ENCODE data around the gene LRRN1. TPM values are rescaled to one million over a fixed set of nuclear protein-coding genes. Genes with fewer than 3 reads are reported as not detected.
A peak's percentile ranks its signal among the peaks of the same experiment; 100 is the strongest.

LRRN1 gene
- polyA plus RNA-seq (2013, experiment 1 of 2), result 78.3 TPM
- polyA plus RNA-seq (2013, experiment 2 of 2), result 72.2 TPM

DNA sequence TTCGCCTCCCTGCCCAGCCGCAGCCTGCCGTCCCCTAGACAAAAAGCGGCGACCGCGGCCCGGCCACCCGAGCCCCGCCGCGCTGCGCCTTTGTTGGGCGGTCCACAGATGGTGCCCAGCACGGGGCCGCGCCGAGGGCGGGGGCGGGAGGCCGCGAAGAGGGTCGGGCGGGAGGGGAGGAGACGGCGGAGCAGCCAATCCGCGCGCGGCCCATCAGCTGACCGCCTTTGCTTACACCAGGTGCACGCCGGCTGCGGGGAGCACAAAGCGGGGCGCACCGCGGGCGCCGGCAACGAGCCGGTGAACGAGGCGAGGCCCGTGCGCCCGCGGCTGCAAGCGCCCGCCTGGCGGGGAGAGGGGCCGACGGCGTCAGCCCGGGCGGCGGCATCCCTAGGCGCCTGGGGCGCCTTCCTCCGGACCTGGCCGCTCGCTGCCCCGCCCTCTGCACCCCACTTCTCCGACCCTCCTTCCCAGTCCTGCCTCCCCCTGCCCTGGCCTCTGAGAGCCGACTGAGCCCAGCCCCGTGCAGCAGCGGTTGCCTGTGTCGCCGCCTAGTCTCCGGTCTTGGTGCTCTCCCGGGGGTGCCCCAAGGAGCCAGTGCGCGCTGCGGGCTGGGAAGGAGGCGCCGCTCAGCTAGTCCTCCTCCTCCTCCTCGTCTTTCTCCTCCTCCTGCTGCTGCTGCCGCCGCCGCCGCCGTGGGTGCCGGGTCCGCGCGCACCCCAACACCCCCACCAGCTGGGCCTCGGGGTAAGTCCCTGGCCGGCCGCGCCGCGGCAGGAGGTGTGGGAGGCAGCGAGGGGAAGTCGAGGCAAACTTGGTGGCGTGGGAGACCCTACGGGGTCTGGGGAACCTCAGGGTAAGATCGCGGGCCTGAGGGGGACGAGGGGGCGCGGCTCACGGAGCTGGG lies at the start of gene LRRN1:
TSS of gene LRRN1 (plus strand) at position 259 of the 907 bp plus-strand sequence. CDS start 45,211 bp downstream, outside the sequence.
- H3K36me3 ChIP-seq (ENCODE audit: control insufficient read depth, insufficient read depth, low read length), result peaks cover 5% of the 10 kb centered on the region
- 0 to 1% methylated on average over 66 to 68 of the region's 102 CpGs for WGBS, 2 experiments (ENCODE audit: insufficient coverage in 2 of 2)
- peak within 1 kb of the TSS; percentile 85 for H3K27ac ChIP-seq (ENCODE audit: low read depth, low read length, severe bottlenecking)
- no peaks in the 10 kb centered on the region for H3K9me3 ChIP-seq (ENCODE audit: control insufficient read depth, low read length)
- peak within 1 kb of the TSS; percentile 83 for H3K4me3 ChIP-seq (ENCODE audit: extremely low read depth, insufficient read depth, low read length, poor library complexity, severe bottlenecking)
- H3K4me1 ChIP-seq (ENCODE audit: control insufficient read depth, insufficient read depth, low read length, poor library complexity, severe bottlenecking), result no peaks in the 10 kb centered on the region

DNA sequence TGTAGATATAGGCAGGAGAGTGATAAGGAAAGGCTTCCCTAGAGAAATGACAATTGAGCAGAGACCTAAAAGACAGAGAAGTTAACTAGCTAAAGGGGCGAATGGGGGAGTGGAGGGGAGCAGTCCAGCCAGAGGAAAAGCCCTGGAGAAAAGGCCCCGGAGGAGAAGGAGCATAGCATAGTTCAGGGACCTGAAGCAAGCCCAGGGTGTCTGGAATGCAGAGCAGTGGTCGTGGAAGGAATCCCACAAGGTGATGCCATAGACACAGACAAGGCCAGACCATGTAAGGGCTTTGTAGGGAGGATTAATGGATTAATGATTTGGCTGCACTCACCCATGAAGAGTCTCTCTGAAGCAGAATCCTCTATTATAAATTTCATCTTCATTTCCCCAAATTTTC lies 45.8 kb upstream of the LRRN1 start:
- Histone ChIP-seq H3K4me3 (ENCODE audit: extremely low read depth, insufficient read depth, low read length, poor library complexity, severe bottlenecking) (no peak overlapping the region), H3K27ac (ENCODE audit: low read depth, low read length, severe bottlenecking) (no peak overlapping the region), H3K9me3 (ENCODE audit: control insufficient read depth, low read length) (no peaks in the 10 kb centered on the region), H3K36me3 (ENCODE audit: control insufficient read depth, insufficient read depth, low read length) (no peaks in the 10 kb centered on the region), H3K4me1 (ENCODE audit: control insufficient read depth, insufficient read depth, low read length, poor library complexity, severe bottlenecking) (no peaks in the 10 kb centered on the region)
- 65 to 72% methylated on average over 2 to 3 of the region's 3 CpGs for WGBS, 2 experiments (ENCODE audit: insufficient coverage in 2 of 2)

DNA sequence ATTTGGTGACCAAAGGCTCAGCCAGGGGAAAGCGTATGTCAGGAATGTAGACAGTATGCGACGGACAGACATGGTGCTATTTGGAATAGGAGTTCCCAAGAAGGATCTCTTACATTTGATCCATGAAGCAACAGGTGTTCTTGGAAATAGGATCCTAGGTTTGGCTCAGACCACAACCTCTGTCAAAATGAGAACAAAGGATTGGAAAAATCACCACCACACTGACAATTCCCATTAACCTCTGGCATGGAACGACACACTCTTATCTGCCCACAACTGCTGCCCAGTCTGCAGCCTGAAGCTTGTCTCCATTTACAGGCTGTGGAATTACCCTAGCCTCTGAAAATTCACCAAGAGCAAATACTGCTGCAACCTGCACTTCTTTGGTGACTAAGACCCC lies 33.6 kb upstream of the LRRN1 start:
- no peak overlapping the region for H3K27ac ChIP-seq (ENCODE audit: low read depth, low read length, severe bottlenecking)
- 72 to 75% methylated on average over 4 of the region's 4 CpGs for WGBS, 2 experiments (ENCODE audit: insufficient coverage in 2 of 2)
- H3K4me1 ChIP-seq (ENCODE audit: control insufficient read depth, insufficient read depth, low read length, poor library complexity, severe bottlenecking), result peaks cover 5% of the 10 kb centered on the region
- H3K9me3 ChIP-seq (ENCODE audit: control insufficient read depth, low read length), result no peaks in the 10 kb centered on the region
- H3K36me3 ChIP-seq (ENCODE audit: control insufficient read depth, insufficient read depth, low read length), result no peaks in the 10 kb centered on the region
- H3K4me3 ChIP-seq (ENCODE audit: extremely low read depth, insufficient read depth, low read length, poor library complexity, severe bottlenecking), result no peak overlapping the region

DNA sequence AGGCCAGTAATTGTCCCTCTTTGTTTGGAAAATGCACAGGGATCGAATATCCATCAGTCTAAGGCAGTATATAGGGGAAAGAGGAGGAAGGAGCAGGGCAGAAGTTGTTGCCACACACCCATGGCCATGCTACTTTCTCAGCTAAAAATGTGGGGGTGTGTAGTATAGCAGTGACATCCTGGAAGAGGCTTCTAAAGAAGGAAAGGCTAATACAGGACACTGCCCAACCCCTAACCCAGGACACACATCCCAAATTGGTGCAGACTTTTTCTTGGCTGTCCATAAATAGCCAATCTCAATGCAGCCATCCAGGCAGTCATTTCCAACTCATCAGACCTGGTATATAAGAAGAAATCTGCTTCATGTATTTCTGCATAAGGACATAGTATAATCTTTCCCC lies 33.1 kb upstream of the LRRN1 start:
- Histone ChIP-seq H3K27ac (ENCODE audit: low read depth, low read length, severe bottlenecking) (no peak overlapping the region), H3K4me3 (ENCODE audit: extremely low read depth, insufficient read depth, low read length, poor library complexity, severe bottlenecking) (no peak overlapping the region), H3K9me3 (ENCODE audit: control insufficient read depth, low read length) (no peaks in the 10 kb centered on the region), H3K4me1 (ENCODE audit: control insufficient read depth, insufficient read depth, low read length, poor library complexity, severe bottlenecking) (peaks cover 5% of the 10 kb centered on the region), H3K36me3 (ENCODE audit: control insufficient read depth, insufficient read depth, low read length) (no peaks in the 10 kb centered on the region)
- WGBS, 2 experiments (ENCODE audit: insufficient coverage in 2 of 2), result 89% methylated on average over 1 of the region's 1 CpG; no CpG with 5 or more reads in 1 of the 2 experiments

DNA sequence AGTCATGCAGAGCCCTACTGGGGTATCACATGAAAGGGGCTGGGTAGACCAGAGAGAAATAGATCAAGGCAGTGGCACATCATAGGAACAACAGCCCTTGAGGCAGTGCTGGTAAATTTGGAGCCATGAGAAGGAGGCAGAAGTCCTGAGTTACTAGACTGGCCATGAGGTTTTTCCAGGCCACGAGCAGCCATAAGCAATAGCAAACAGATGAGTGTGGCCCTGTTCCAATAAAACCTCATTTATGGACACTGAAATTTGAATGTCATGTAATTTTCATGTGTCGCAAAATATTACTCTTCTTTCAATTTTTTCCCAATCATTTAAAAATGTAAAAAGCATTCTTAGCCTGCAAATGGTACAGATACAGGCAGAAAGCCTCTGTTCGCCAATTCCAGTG lies 28.1 kb upstream of the LRRN1 start:
- 67 to 100% methylated on average over 1 of the region's 3 CpGs for WGBS, 2 experiments (ENCODE audit: insufficient coverage in 2 of 2)
- H3K36me3 ChIP-seq (ENCODE audit: control insufficient read depth, insufficient read depth, low read length), result no peaks in the 10 kb centered on the region
- peaks cover 11% of the 10 kb centered on the region for H3K9me3 ChIP-seq (ENCODE audit: control insufficient read depth, low read length)
- H3K4me3 ChIP-seq (ENCODE audit: extremely low read depth, insufficient read depth, low read length, poor library complexity, severe bottlenecking), result no peak overlapping the region
- no peaks in the 10 kb centered on the region for H3K4me1 ChIP-seq (ENCODE audit: control insufficient read depth, insufficient read depth, low read length, poor library complexity, severe bottlenecking)
- no peak overlapping the region for H3K27ac ChIP-seq (ENCODE audit: low read depth, low read length, severe bottlenecking)

DNA sequence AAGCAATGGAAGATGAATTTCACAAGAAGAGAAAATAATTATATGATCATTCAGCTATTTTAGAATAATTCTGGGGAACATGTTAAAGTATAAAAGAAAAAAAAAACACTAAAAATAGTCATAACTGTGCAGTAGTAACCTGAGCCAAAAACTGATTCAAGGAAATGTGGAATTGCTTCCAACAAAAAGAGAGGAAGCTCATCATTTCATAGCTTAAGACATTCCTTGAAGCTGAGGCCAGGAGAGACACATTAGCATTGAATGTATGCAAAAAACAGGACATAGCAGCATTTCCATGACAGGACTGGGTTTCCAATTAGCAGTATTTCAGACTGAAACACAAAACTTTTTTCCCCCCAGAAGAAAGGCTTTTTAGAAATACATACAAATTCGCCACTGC lies 27.7 kb upstream of the LRRN1 start:
- no peaks in the 10 kb centered on the region for H3K36me3 ChIP-seq (ENCODE audit: control insufficient read depth, insufficient read depth, low read length)
- H3K9me3 ChIP-seq (ENCODE audit: control insufficient read depth, low read length), result peaks cover 11% of the 10 kb centered on the region
- WGBS, 2 experiments (ENCODE audit: insufficient coverage in 2 of 2), result no CpG with 5 or more reads among the region's 1 CpG
- H3K4me1 ChIP-seq (ENCODE audit: control insufficient read depth, insufficient read depth, low read length, poor library complexity, severe bottlenecking), result no peaks in the 10 kb centered on the region
- no peak overlapping the region for H3K4me3 ChIP-seq (ENCODE audit: extremely low read depth, insufficient read depth, low read length, poor library complexity, severe bottlenecking)
- H3K27ac ChIP-seq (ENCODE audit: low read depth, low read length, severe bottlenecking), result no peak overlapping the region

DNA sequence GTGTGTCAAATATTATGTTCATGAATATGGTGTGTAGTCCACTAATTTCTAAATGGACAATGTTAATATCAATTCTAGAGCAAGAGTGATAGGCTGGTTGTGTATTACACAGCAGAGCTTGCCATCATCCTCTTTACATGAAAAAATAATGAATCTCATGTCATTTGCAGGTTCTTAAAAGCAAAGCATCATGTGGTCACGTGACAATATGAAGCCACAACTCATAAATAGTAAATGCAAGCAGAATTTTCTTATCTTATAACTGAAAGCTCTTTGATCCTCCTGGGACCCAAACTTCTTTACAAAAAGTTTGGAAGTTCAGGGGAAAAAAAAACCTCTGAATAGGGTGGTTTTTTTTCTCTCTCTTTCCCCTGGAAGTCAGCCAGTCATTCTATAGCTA lies 26.9 kb upstream of the LRRN1 start:
- Histone ChIP-seq H3K36me3 (ENCODE audit: control insufficient read depth, insufficient read depth, low read length) (no peaks in the 10 kb centered on the region), H3K9me3 (ENCODE audit: control insufficient read depth, low read length) (peaks cover 11% of the 10 kb centered on the region), H3K4me1 (ENCODE audit: control insufficient read depth, insufficient read depth, low read length, poor library complexity, severe bottlenecking) (no peaks in the 10 kb centered on the region), H3K27ac (ENCODE audit: low read depth, low read length, severe bottlenecking) (no peak overlapping the region), H3K4me3 (ENCODE audit: extremely low read depth, insufficient read depth, low read length, poor library complexity, severe bottlenecking) (no peak overlapping the region)
- WGBS, 2 experiments (ENCODE audit: insufficient coverage in 2 of 2), result no CpG with 5 or more reads among the region's 1 CpG

DNA sequence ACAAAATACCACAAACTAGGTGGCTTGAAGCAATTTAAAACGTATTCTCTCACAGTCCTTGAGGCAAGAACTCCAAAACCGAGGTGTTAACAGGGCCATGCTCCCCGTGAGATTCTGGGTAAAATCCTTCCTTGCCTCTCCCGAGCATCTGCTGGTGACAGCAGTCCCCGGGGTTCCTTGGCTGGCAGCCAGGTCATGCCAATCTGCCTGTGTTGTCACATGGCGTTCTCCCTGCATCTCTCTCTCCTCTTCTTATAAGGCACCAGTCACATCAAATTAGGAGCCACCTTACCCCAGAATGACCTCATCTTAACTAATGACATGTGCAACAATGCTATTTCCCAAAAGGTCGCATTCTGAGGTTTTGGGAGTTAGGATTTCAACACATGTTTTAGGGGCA lies 26.3 kb upstream of the LRRN1 start:
- WGBS, 2 experiments (ENCODE audit: insufficient coverage in 2 of 2), result 81 to 90% methylated on average over 6 to 7 of the region's 7 CpGs
- no peaks in the 10 kb centered on the region for H3K4me1 ChIP-seq (ENCODE audit: control insufficient read depth, insufficient read depth, low read length, poor library complexity, severe bottlenecking)
- no peaks in the 10 kb centered on the region for H3K36me3 ChIP-seq (ENCODE audit: control insufficient read depth, insufficient read depth, low read length)
- H3K27ac ChIP-seq (ENCODE audit: low read depth, low read length, severe bottlenecking), result no peak overlapping the region
- H3K9me3 ChIP-seq (ENCODE audit: control insufficient read depth, low read length), result peaks cover 11% of the 10 kb centered on the region
- H3K4me3 ChIP-seq (ENCODE audit: extremely low read depth, insufficient read depth, low read length, poor library complexity, severe bottlenecking), result no peak overlapping the region

DNA sequence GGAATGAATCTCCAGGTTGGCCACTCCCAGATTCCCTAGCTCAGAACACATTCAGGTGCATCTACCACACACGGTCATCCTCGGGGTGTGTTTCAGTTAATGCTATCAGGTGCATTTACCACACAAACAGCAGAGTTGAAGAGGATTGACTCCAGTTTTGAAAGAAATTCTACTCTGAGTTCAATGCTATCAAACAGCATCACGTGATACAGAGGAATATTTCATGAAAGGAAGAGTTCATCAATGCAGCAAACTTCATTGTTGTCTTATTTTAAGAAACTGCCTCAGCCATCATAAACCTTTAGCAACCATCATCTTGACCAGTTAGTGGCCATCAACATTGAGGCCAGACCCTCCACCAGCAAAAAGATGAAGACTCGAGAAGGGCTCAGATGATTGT lies 22.6 kb upstream of the LRRN1 start:
- Histone ChIP-seq H3K9me3 (ENCODE audit: control insufficient read depth, low read length) (peaks cover 11% of the 10 kb centered on the region), H3K4me3 (ENCODE audit: extremely low read depth, insufficient read depth, low read length, poor library complexity, severe bottlenecking) (no peak overlapping the region), H3K36me3 (ENCODE audit: control insufficient read depth, insufficient read depth, low read length) (no peaks in the 10 kb centered on the region), H3K4me1 (ENCODE audit: control insufficient read depth, insufficient read depth, low read length, poor library complexity, severe bottlenecking) (no peaks in the 10 kb centered on the region), H3K27ac (ENCODE audit: low read depth, low read length, severe bottlenecking) (no peak overlapping the region)
- WGBS, 2 experiments (ENCODE audit: insufficient coverage in 2 of 2), result 93% methylated on average over 3 of the region's 4 CpGs; no CpG with 5 or more reads in 1 of the 2 experiments

DNA sequence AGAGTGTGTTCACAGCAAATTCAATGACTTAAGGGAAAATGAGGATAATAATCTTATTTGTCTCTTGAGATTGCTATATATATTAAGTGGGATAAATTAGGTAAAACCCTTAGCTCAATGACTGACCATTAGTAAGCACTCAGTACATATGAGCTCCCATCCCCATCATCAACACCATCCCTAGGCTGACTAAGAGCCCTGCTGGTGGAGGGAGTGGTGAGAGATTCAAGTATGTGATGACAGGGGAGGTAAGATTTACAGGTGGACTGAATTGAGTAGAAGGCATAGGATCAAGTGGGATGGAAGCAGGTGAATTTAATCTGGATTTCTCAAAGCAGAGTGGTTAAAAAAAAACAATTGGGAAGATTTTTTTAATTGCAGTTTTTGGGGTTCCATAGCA lies 21.0 kb upstream of the LRRN1 start:
- Histone ChIP-seq H3K4me3 (ENCODE audit: extremely low read depth, insufficient read depth, low read length, poor library complexity, severe bottlenecking) (no peak overlapping the region), H3K36me3 (ENCODE audit: control insufficient read depth, insufficient read depth, low read length) (no peaks in the 10 kb centered on the region), H3K27ac (ENCODE audit: low read depth, low read length, severe bottlenecking) (no peak overlapping the region), H3K9me3 (ENCODE audit: control insufficient read depth, low read length) (peaks cover 11% of the 10 kb centered on the region), H3K4me1 (ENCODE audit: control insufficient read depth, insufficient read depth, low read length, poor library complexity, severe bottlenecking) (no peaks in the 10 kb centered on the region)

DNA sequence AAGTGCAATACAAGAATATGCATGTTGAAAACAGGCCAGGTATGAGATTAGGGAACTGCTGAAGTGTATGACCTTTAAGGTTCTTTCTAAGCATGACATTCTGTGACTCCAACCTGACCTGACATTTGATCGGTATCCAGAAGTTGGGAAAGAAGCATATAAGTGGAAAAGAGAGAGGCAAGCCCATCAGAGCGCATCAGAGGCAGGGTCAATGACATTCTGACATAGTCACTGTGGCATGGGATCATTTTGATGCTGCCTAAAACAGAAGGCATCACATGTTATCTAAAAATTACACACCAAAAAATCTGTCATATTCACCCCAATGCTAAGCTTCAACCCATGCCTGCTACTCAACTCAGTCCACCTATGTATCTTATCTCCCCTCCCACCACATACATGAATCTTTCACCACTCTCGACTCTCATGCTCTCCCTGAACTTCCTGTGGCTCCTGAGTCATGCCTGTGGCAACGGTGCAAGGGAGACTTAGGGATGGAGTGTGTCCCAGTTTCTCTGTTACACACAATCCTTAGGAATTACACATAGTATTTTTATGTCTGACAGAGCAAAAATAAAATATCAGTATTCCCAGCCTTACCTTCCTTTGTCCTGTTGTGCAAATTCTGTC lies 20.5 kb upstream of the LRRN1 start:
- Histone ChIP-seq H3K9me3 (ENCODE audit: control insufficient read depth, low read length) (peaks cover 11% of the 10 kb centered on the region), H3K4me3 (ENCODE audit: extremely low read depth, insufficient read depth, low read length, poor library complexity, severe bottlenecking) (no peak overlapping the region), H3K27ac (ENCODE audit: low read depth, low read length, severe bottlenecking) (no peak overlapping the region), H3K4me1 (ENCODE audit: control insufficient read depth, insufficient read depth, low read length, poor library complexity, severe bottlenecking) (no peaks in the 10 kb centered on the region), H3K36me3 (ENCODE audit: control insufficient read depth, insufficient read depth, low read length) (no peaks in the 10 kb centered on the region)
- 50 to 67% methylated on average over 2 to 3 of the region's 4 CpGs for WGBS, 2 experiments (ENCODE audit: insufficient coverage in 2 of 2)
